Measurements from ENCODE around the gene LCLAT1.

- TF ChIP-seq CTCF (IDR thresholded peaks at IDR 0.05) (no peak; the same call in 1 of the 2 replicates), TCF7L2 (IDR thresholded peaks at IDR 0.05; ENCODE audit: low read depth, low read length) (no peak), SIN3A (IDR thresholded peaks at IDR 0.05; ENCODE audit: borderline replicate concordance, insufficient read depth, low read depth, low read length) (no peak), POLR2AphosphoS5 (IDR thresholded peaks at IDR 0.05; ENCODE audit: low read depth, low read length) (no peak), REST (IDR thresholded peaks at IDR 0.05; ENCODE audit: insufficient read depth in 1 of 2, low read depth in 2 of 2, low read length in 1 of 2) (no peak)
Measured at GRCh38 chr2:30475542-30475941, 28.5 kb downstream of the LCLAT1 start.
